Left lung (tissue), 10 donors: ENCODE data around the gene ME1. TPM values are rescaled to one million over a fixed set of nuclear protein-coding genes. Genes with fewer than 3 reads are reported as not detected.
"Not testable (repeated sequence)": the region's sequence is repeated elsewhere in the genome, so short reads cannot be mapped to it uniquely, and the experiment has no call there.

ENCODE experiments used
- ATAC-seq: fragments of 200-7000 bp; cut with Tn5 transposase; one replicate; pipeline ENCODE4 v1.9.1; 2020; ENCODE audit warnings: moderate library complexity
- DNase-seq, 4 donors: peaks; one replicate each; pipeline ENCODE4 v3.0.0-alpha.2; 2013 to 2020
- H3K27ac ChIP-seq, 2 donors: fragments of 200-600 bp; sonication (generic) in 1 of 2; one replicate each; pipeline versions ENCODE4 v1.5.0 to v1.8.0; 2020 to 2021
- H3K27me3 ChIP-seq, 2 donors: fragments of 200-600 bp; sonication (generic) in 1 of 2; one replicate each; pipeline versions ENCODE4 v1.5.0 to v1.8.0; 2020 to 2021
- H3K36me3 ChIP-seq, 2 donors: fragments of 200-600 bp; sonication (generic) in 1 of 2; one replicate each; pipeline versions ENCODE4 v1.5.0 to v1.8.0; 2020 to 2021
- H3K4me1 ChIP-seq, 2 donors: fragments of 200-600 bp; one replicate each; pipeline ENCODE4 v1.8.0; 2021
- H3K4me3 ChIP-seq, 2 donors: fragments of 200-600 bp; sonication (generic) in 1 of 2; one replicate each; pipeline versions ENCODE4 v1.5.0 to v1.8.0; 2020 to 2021; ENCODE audit warnings: mild to moderate bottlenecking in 1 of 2
- H3K9me3 ChIP-seq, 2 donors: fragments of 200-600 bp; sonication (generic) in 1 of 2; one replicate each; pipeline versions ENCODE4 v1.5.0 to v1.8.0; 2020 to 2021
- CTCF ChIP-seq, 2 donors: fragments of 200-600 bp; sonication (generic) in 1 of 2; IDR thresholded peaks; one replicate each; pipeline versions ENCODE4 v1.5.0 to v1.8.0; 2021; ENCODE audit warnings: antibody characterized with exemption in 2 of 2
- intact Hi-C, 2 donors: fragments of 100-400 bp; cut with DNase I; formaldehyde crosslinking; loops; one replicate each; pipeline versions ENCODE4 v1.11.2 to v1.14.2; 2022
- polyA plus RNA-seq, 6 donors: library from polyadenylated mRNA; unstranded; fragments of 120-200 nt; gene quantifications; one replicate each; pipeline ENCODE4 v1.2.1, GENCODE V29; 2013; ENCODE audit not compliant: insufficient read length in 6 of 6
- total RNA-seq, 2 donors: library from RNA; stranded (reverse); fragmentation: NEBNext Ultra II Directional; extraction: Animal tissue kit (Norgen Biotek cat#: 25700); gene quantifications; one replicate each; pipeline ENCODE4 v1.2.1, GENCODE V29; 2021
- donor health status: DM: no; HTN: yes; CAD: no.
- donor health status: DM: no; HTN: no; CAD: no.

ME1 gene
- total and polyA plus RNA-seq, 8 donors: 8.9 to 30.7 (median 12.8) TPM

DNA sequence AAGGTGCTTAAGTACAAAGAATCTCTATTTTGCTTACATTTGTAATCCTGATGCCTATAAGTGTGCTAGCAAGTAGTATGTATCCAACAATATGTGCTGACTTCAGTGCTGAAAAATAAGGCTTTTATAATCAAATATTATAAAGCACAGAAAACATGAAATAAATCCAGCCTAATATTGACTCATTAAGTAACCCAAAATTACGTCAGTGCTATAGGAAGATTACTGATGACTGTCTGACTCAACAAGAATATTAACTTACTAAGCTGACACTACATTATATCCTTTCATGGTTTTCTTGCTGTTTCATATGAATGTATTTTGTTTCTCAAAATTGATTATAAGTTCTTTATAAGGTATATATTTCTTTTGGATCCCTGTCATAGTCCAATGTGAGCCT, 76.1 kb downstream of the ME1 start:
- no peak overlapping the region for H3K4me3 ChIP-seq
- TF ChIP-seq CTCF (IDR thresholded peaks at IDR 0.05): no peak
- H3K4me1 ChIP-seq: no peaks in the 10 kb centered on the region
- H3K27ac ChIP-seq: no peak overlapping the region
- peaks cover 0 to 8% of the 10 kb centered on the region in 2 donors for H3K9me3 ChIP-seq
- DNase-seq (no peak), ATAC-seq (no peak)
- H3K27me3 ChIP-seq: no peaks in the 10 kb centered on the region
- no peaks in the 10 kb centered on the region for H3K36me3 ChIP-seq
- intact Hi-C loops: no loop called here

DNA sequence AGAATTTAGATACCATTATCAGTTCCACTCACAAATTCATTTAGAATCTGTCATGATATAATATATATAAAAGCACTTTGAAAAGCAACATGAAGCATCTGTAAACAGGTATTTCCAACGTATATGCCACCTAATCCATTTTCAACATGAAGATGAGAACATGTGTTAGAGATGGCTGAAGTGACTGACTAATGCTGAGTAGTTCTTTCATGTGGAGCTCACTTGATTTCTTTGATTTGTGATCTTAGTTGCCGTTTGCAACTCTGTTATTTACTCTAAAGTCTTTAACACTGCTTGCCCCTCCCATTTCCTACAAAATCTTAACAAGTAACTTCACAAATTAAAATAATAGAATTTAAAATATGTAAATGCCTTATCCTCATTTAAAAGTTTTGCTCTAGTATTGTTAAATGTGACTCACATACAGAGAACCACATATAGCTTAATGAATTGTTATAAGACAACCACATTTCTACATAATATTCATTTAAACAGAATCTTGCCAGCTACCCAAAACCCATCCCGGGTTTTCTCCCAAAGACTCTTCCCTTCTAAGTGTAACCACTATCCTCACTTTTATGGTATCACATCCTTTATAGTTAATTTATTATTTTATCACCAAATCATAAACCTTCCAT, 78.3 kb downstream of the ME1 start:
- H3K4me1 ChIP-seq: no peaks in the 10 kb centered on the region
- no peak for ATAC-seq
- H3K36me3 ChIP-seq: no peaks in the 10 kb centered on the region
- H3K9me3 ChIP-seq: no peaks in the 10 kb centered on the region
- TF ChIP-seq CTCF (IDR thresholded peaks at IDR 0.05): no peak
- intact Hi-C loops: no loop called here
- H3K4me3 ChIP-seq: no peak overlapping the region
- no peak for DNase-seq
- no peak overlapping the region for H3K27ac ChIP-seq
- no peaks in the 10 kb centered on the region for H3K27me3 ChIP-seq

- intact Hi-C loops: no loop called here
- H3K9me3 ChIP-seq: no peaks in the 10 kb centered on the region
- H3K4me3 ChIP-seq: no peak overlapping the region
- ATAC-seq (no peak), DNase-seq (no peak)
- no peaks in the 10 kb centered on the region for H3K4me1 ChIP-seq
- no peaks in the 10 kb centered on the region for H3K36me3 ChIP-seq
- H3K27ac ChIP-seq: no peak overlapping the region
- no peak for TF ChIP-seq CTCF (IDR thresholded peaks at IDR 0.05)
- no peaks in the 10 kb centered on the region for H3K27me3 ChIP-seq
Measured at GRCh38 chr6:83343121-83343520, 87.7 kb downstream of the ME1 start.

GRCh38 chr6:83341765-83342164, 89.1 kb downstream of the ME1 start:
- Histone ChIP-seq H3K4me3 (no peak overlapping the region), H3K36me3 (no peaks in the 10 kb centered on the region), H3K27ac (no peak overlapping the region), H3K27me3 (no peaks in the 10 kb centered on the region), H3K9me3 (no peaks in the 10 kb centered on the region), H3K4me1 (no peaks in the 10 kb centered on the region)
- TF ChIP-seq CTCF (IDR thresholded peaks at IDR 0.05): no peak
- no peak for DNase-seq
- ATAC-seq: no peak
- intact Hi-C loops: no loop called here

DNA sequence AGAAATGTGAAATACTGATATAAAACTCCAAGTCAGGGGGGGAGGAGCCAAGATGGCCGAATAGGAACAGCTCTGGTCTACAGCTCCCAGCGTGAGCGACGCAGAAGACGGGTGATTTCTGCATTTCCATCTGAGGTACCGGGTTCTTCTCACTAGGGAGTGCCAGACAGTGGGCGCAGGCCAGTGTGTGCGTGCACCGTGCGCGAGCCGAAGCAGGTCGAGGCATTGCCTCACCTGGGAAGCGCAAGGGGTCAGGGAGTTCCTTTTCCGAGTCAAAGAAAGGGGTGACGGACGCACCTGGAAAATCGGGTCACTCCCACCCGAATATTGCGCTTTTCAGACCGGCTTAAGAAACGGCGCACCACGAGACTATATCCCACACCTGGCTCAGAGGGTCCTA, 96.9 kb downstream of the ME1 start:
- intact Hi-C loops: not testable (repeated sequence)

GRCh38 chr6:83333500-83333899, 97.4 kb downstream of the ME1 start:
- H3K9me3 ChIP-seq: no peaks in the 10 kb centered on the region
- no peak for DNase-seq
- intact Hi-C loops: no loop called here
- no peak overlapping the region for H3K4me3 ChIP-seq
- H3K27ac ChIP-seq: no peak overlapping the region
- TF ChIP-seq CTCF (IDR thresholded peaks at IDR 0.05): no peak
- H3K27me3 ChIP-seq: no peaks in the 10 kb centered on the region
- no peaks in the 10 kb centered on the region for H3K4me1 ChIP-seq
- H3K36me3 ChIP-seq: no peaks in the 10 kb centered on the region
- ATAC-seq: no peak

More for the DNA sequence above, 96.9 kb downstream of the ME1 start:
- not testable (repeated sequence) for H3K27me3 ChIP-seq, H3K4me3 ChIP-seq, H3K4me1 ChIP-seq, H3K9me3 ChIP-seq, DNase-seq, H3K36me3 ChIP-seq, ATAC-seq, H3K27ac ChIP-seq
